Body of pancreas (tissue), 4 donors: ENCODE measurements around the gene TMEM150C.

Source experiments
- CTCF ChIP-seq, 7 experiments: fragments of 450-650 bp in 4 of 7; fragments of 200-600 bp in 3 of 7; sonication (generic) in 3 of 7; IDR thresholded peaks; one replicate each; pipeline ENCODE4 v1.5.1; 2016 to 2019; ENCODE audit warnings: antibody characterized with exemption in 7 of 7
- POLR2A ChIP-seq, 3 donors: fragments of 450-650 bp; IDR thresholded peaks; one replicate each; pipeline ENCODE4 v1.6.1; 2016; ENCODE audit warnings: antibody characterized with exemption in 3 of 3, mild to moderate bottlenecking in 2 of 3

- TF ChIP-seq CTCF (IDR thresholded peaks at IDR 0.05): no peak
- TF ChIP-seq POLR2A (IDR thresholded peaks at IDR 0.05): no peak
These were observed 110.6 kb downstream of the TMEM150C start for GRCh38 chr4:82450966-82451755.
